ENCODE results near the gene MICAL3. TPM values are rescaled to one million over a fixed set of nuclear protein-coding genes. Genes with fewer than 3 reads are reported as not detected.

MICAL3 gene
- total RNA-seq, 3 donors from 2014 or later (not counting 1 experiment from before 2014, with no cell fraction given) = 17.1 to 36.3 (median 34.3) TPM

DNA sequence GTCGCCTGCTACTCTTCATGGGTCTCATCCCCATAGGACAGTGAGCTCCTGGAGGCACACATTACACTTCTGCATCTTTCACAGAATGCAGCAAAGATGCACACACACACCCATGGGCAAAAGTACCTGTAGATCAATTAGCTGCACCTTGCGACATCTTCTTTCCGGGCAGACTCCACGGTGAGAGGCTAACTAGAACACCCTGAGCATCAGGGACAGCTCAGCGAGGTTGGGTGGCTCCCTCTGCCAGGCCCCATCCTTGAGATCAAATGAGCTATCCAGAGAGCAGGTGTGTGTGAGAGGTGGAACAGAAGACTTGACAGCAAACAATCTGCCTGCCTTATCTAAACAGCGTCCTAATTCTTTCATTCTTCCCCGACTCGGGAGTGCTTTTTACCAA lies 154.0 kb downstream of the MICAL3 start:
- Mint-ChIP-seq H3K36me3 (no peaks in the 10 kb centered on the region), H3K27ac (no peak overlapping the region), H3K27me3 (ENCODE audit: low read depth in 2 of 2) (no peaks in the 10 kb centered on the region), H3K9me3 (no peaks in the 10 kb centered on the region), H3K4me1 (peaks cover 11 to 12% of the 10 kb centered on the region in 2 donors), H3K4me3 (no peak overlapping the region)
- WGBS (ENCODE audit: insufficient coverage) = 82% methylated on average over 8 of the region's 8 CpGs
- Histone ChIP-seq H3K9me3 (ENCODE audit: control insufficient read depth, insufficient read depth, low read length) (no peaks in the 10 kb centered on the region), H3K27me3 (ENCODE audit: control insufficient read depth, insufficient read depth, low read length) (no peaks in the 10 kb centered on the region), H3K27ac (ENCODE audit: low read length) (no peak overlapping the region), H3K4me1 (ENCODE audit: control insufficient read depth, insufficient read depth, low read length) (no peaks in the 10 kb centered on the region), H3K36me3 (ENCODE audit: control insufficient read depth, insufficient read depth, low read length) (peaks cover 46% of the 10 kb centered on the region), H3K4me3 (ENCODE audit: low read length) (no peak overlapping the region)
- intact Hi-C loops (cut with micrococcal nuclease) = no loop called here
- TF ChIP-seq, protein P1, sequence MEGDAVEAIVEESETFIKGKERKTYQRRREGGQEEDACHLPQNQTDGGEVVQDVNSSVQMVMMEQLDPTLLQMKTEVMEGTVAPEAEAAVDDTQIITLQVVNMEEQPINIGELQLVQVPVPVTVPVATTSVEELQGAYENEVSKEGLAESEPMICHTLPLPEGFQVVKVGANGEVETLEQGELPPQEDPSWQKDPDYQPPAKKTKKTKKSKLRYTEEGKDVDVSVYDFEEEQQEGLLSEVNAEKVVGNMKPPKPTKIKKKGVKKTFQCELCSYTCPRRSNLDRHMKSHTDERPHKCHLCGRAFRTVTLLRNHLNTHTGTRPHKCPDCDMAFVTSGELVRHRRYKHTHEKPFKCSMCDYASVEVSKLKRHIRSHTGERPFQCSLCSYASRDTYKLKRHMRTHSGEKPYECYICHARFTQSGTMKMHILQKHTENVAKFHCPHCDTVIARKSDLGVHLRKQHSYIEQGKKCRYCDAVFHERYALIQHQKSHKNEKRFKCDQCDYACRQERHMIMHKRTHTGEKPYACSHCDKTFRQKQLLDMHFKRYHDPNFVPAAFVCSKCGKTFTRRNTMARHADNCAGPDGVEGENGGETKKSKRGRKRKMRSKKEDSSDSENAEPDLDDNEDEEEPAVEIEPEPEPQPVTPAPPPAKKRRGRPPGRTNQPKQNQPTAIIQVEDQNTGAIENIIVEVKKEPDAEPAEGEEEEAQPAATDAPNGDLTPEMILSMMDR (IDR thresholded peaks at IDR 0.05) = no peak
- ATAC-seq (no peak), DNase-seq (no peak)

DNA sequence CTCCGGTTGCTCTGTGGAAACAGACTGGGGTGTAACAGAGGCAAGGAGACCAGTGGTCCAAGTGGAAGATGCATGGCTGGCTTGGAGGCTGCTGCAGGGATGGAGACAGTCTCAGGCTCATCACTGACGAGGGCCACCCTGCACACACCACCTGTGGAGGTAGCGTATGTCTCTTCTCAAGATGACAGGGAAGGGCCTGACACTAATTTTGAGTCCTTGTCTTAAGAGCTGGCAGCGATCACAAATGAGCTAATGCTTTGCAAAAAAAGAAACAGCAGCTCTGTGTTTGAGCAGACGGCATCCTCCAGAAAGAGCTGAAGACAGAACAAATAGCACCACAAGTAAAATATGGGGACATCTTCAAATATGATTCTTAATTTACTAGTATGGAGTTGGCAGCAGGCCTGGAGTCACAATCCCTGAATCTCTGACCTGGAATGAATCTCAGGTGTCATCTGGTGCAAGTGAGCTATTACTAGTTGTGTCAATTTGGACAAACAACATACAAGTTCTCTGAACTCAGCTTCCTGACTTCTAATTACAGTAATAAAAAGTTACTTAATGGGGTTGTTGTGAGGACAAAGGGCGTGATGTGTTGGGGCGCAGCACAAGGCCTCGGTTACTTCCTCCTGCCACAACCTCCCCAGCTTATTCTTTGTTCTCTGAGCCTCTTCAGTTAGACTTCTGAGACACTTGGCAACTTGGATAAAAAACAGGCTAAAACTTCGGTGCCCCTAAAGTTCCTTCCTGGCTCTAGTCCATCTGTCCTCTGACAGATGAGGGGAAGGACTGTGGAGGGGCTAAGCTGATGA lies 154.9 kb downstream of the MICAL3 start:
- H3K27me3 Mint-ChIP-seq (ENCODE audit: low read depth in 2 of 2) = no peaks in the 10 kb centered on the region
- no peaks in the 10 kb centered on the region for H3K9me3 Mint-ChIP-seq
- ATAC-seq (no peak), DNase-seq (no peak)
- H3K4me3 Mint-ChIP-seq = no peak overlapping the region
- H3K4me1 Mint-ChIP-seq = peaks cover 11 to 12% of the 10 kb centered on the region in 2 donors
- Histone ChIP-seq H3K4me3 (ENCODE audit: low read length) (no peak overlapping the region), H3K36me3 (ENCODE audit: control insufficient read depth, insufficient read depth, low read length) (peaks cover 50% of the 10 kb centered on the region), H3K9me3 (ENCODE audit: control insufficient read depth, insufficient read depth, low read length) (no peaks in the 10 kb centered on the region), H3K27ac (ENCODE audit: low read length) (no peak overlapping the region), H3K4me1 (ENCODE audit: control insufficient read depth, insufficient read depth, low read length) (no peaks in the 10 kb centered on the region), H3K27me3 (ENCODE audit: control insufficient read depth, insufficient read depth, low read length) (no peaks in the 10 kb centered on the region)
- 94% methylated on average over 7 of the region's 9 CpGs for WGBS (ENCODE audit: insufficient coverage)
- no peaks in the 10 kb centered on the region for H3K36me3 Mint-ChIP-seq
- intact Hi-C loops (cut with micrococcal nuclease) = no loop called here
- TF ChIP-seq, protein P1 (IDR thresholded peaks at IDR 0.05) = no peak
- H3K27ac Mint-ChIP-seq = no peak overlapping the region

DNA sequence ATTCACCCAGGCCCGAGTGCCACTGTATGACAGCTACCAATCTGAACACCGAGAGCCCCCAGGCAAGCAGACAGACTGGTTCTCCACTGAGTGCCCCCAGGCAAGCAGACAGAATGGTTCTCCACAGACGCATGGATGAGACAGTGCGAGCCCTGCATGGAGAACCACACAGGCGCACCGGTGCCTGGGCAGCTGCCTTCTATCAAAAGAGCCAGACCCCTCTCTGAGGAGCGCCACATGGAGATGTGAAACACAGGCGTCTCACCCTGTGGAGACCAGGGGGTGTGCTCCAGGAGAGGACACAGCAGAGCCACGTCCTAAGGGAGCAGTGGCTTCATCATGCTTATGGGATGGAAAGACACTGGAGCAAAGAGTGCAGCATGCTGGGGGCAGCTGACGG lies 155.6 kb downstream of the MICAL3 start:
- ATAC-seq (no peak), DNase-seq (no peak)
- Histone ChIP-seq H3K27me3 (ENCODE audit: control insufficient read depth, insufficient read depth, low read length) (no peaks in the 10 kb centered on the region), H3K36me3 (ENCODE audit: control insufficient read depth, insufficient read depth, low read length) (peaks cover 56% of the 10 kb centered on the region), H3K9me3 (ENCODE audit: control insufficient read depth, insufficient read depth, low read length) (no peaks in the 10 kb centered on the region), H3K4me3 (ENCODE audit: low read length) (no peak overlapping the region), H3K27ac (ENCODE audit: low read length) (no peak overlapping the region), H3K4me1 (ENCODE audit: control insufficient read depth, insufficient read depth, low read length) (no peaks in the 10 kb centered on the region)
- no peak overlapping the region for H3K27ac Mint-ChIP-seq
- H3K27me3 Mint-ChIP-seq (ENCODE audit: low read depth in 2 of 2) = no peaks in the 10 kb centered on the region
- no peak overlapping the region for H3K4me3 Mint-ChIP-seq
- intact Hi-C loops (cut with micrococcal nuclease) = no loop called here
- H3K36me3 Mint-ChIP-seq = peaks cover 5% of the 10 kb centered on the region
- 95% methylated on average over 10 of the region's 10 CpGs for WGBS (ENCODE audit: insufficient coverage)
- H3K9me3 Mint-ChIP-seq = no peaks in the 10 kb centered on the region
- H3K4me1 Mint-ChIP-seq = peaks cover 11 to 12% of the 10 kb centered on the region in 2 donors
- TF ChIP-seq, protein P1 (IDR thresholded peaks at IDR 0.05) = no peak

Data from natural killer cell (primary cell).